Motor neuron (in vitro differentiated cells): ENCODE results near the gene MESD. TPM values are rescaled to one million over a fixed set of nuclear protein-coding genes. Genes with fewer than 3 reads are reported as not detected.
"Not testable (repeated sequence)": the region's sequence is repeated elsewhere in the genome, so short reads cannot be mapped to it uniquely, and the experiment has no call there.

Experiments
- ATAC-seq, 8 experiments: fragments of 200-7000 bp; cut with Tn5 transposase; replicated peaks in 6 of 8; 2 replicates each; pipeline ENCODE4 v1.8.0; 2021; ENCODE audit warnings: mild to moderate bottlenecking in 8 of 8, moderate library complexity in 8 of 8
- H3K27ac ChIP-seq, 2 donors: fragments of 250-450 bp; sonication (Bioruptor Pico); 2 replicates each; pipeline ENCODE4 v1.9.0; 2021; ENCODE audit warnings: antibody characterized with exemption in 2 of 2, mild to moderate bottlenecking in 2 of 2, moderate library complexity in 1 of 2
- H3K4me1 ChIP-seq, 2 donors: fragments of 250-450 bp; sonication (Bioruptor Pico); replicated peaks in 1 of 2; 2 replicates each; pipeline ENCODE4 v1.6.1; 2021; ENCODE audit warnings: antibody characterized with exemption in 2 of 2, mild to moderate bottlenecking in 2 of 2, moderate library complexity in 1 of 2
- H3K4me3 ChIP-seq, 5 donors: fragments of 250-450 bp; sonication (Bioruptor Pico); 2 replicates each; pipeline ENCODE4 v1.9.0; 2021; ENCODE audit warnings: antibody characterized with exemption in 5 of 5, mild to moderate bottlenecking in 5 of 5, moderate library complexity in 4 of 5
- WGBS, 10 experiments: fragments of 450-650 bp; shearing (Covaris generic); methylation state at CpG; one replicate each; pipeline ENCODE4 v1.0.0; 2022; 5-methylcytosine and 5-hydroxymethylcytosine counted together
- in situ Hi-C, 9 experiments: fragments of 400-800 bp; cut with MboI; loops; one replicate each; pipeline ENCODE4 v1.15.0; 2021; ENCODE audit warnings: low sequenced_read_pairs in 9 of 9, low pct_unique_long_range_greater_than_20kb in 2 of 9; ENCODE audit not compliant: unreplicated experiment in 9 of 9
- total RNA-seq, 8 experiments: library from RNA; unstranded; fragments of 300-600 nt; gene quantifications; 2 replicates each; pipeline versions ENCODE4 v1.2.3 to v1.2.4, GENCODE V29; 2022

MESD gene
- total RNA-seq, 8 experiments from 2014 or later: 9.7 to 83.2 (median 23.1) TPM

GRCh38 chr15:80966431-80967197 lies 23.0 kb downstream of the MESD start:
- no peak overlapping the region for H3K27ac ChIP-seq
- no peak overlapping the region for H3K4me3 ChIP-seq
- H3K4me1 ChIP-seq: no peaks in the 10 kb centered on the region
- in situ Hi-C loops: loop anchor here in 6 of 9 experiments (25.0 kb wide), 4 partner anchors 179 to 504 kb away; partner anchors contain the start of gene CEMIP (in 2 of the 6)
- WGBS, 10 experiments: 57 to 100% (median 93%) methylated on average over 1 to 4 of the region's 8 CpGs; no CpG with 5 or more reads in 3 of the 10 experiments
- no peak for ATAC-seq

DNA sequence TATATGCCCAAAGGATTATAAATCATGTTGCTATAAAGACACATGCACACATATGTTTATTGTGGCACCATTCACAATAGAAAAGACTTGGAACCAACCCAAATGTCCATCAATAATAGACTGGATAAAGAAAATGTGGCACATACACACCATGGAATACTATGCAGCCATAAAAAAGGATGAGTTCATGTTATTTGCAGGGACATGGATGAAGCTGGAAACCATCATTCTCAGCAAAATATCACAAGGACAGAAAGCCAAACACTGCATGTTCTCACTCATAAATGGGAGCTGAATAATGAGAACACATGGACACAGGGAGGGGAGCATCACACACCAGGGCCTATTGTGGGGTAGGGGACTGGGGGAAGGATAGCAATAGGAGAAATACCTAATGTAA lies 24.2 kb downstream of the MESD start:
- not testable (repeated sequence) for H3K4me3 ChIP-seq, H3K4me1 ChIP-seq, H3K27ac ChIP-seq, ATAC-seq
- in situ Hi-C loops: loop anchor here in 6 of 9 experiments (25.0 kb wide), 4 partner anchors 178 to 503 kb away; partner anchors contain the start of gene CEMIP (in 2 of the 6)

DNA sequence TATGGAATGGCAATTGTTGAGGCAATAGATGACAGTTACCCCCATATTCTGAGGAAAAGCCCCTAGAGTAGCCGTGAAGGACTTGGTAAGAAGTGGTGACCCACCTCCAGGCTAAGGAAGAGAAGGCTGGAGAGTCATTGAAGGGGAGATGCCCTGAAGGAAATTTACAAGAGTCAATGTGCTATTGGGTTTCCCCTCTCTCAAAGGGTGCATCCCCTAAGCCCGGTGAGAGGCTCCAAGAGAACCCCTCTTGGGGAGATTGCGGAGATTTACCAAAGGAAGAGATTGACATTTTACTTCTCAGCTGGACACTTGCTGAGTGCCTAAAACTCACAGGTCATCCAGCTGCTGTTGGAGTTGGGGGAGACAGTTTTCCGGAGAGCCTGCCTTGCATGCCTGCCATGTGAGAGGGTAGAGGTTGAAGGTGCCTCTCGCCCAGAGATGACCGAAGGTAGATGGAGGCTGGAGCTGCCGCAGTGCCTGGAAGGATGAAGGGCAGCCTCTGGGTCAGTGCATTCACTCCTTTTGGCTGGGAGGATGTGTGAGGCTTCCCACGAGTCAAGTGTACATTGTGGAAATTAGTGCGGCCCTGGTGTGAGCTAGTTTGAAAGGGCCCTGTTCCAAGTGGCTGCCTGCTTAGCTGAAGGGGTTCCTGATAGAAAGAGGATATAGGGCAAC lies 30.7 kb downstream of the MESD start:
- no peak overlapping the region for H3K27ac ChIP-seq
- in situ Hi-C loops: loop anchor here in 6 of 9 experiments (25.0 kb wide), 4 partner anchors 172 to 497 kb away; partner anchors contain the start of gene CEMIP (in 2 of the 6)
- peaks cover 0 to 5% of the 10 kb centered on the region in 2 donors for H3K4me1 ChIP-seq
- no peak overlapping the region for H3K4me3 ChIP-seq
- ATAC-seq: no peak
- WGBS, 10 experiments: 90 to 100% (median 100%) methylated on average over 1 to 7 of the region's 9 CpGs; no CpG with 5 or more reads in 2 of the 10 experiments

GRCh38 chr15:80957976-80958375 lies 31.6 kb downstream of the MESD start:
- Histone ChIP-seq H3K4me1 (peaks cover 0 to 5% of the 10 kb centered on the region in 2 donors), H3K4me3 (no peak overlapping the region), H3K27ac (no peak overlapping the region)
- peak in 2 of 8 experiments; percentile 9 to 24 for ATAC-seq
- in situ Hi-C loops: loop anchor here in 6 of 9 experiments (25.0 kb wide), 4 partner anchors 171 to 496 kb away; partner anchors contain the start of gene CEMIP (in 2 of the 6)
- WGBS, 10 experiments: 33 to 100% (median 89%) methylated on average over 1 to 2 of the region's 2 CpGs; no CpG with 5 or more reads in 2 of the 10 experiments

DNA sequence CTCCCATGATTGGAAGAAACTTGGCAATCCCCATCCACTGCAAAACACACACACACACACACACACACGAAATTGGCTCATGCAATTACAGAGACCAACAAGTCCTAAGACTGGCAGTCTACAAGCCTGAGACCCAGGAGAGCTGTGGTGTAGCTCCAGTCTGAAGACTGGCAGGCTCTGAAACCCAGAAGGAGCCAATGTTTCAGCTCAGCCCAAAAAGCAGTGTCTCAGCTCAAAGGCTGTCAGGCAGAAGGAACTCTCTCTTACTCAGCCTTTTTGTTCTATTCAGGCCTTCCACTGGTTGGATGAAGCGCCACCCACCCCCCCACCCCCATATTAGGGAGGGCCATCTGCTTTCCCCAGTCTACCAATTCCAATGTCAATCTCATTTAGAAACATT lies 32.1 kb downstream of the MESD start:
- peaks cover 0 to 5% of the 10 kb centered on the region in 2 donors for H3K4me1 ChIP-seq
- in situ Hi-C loops: loop anchor here in 6 of 9 experiments (25.0 kb wide), 4 partner anchors 170 to 495 kb away; partner anchors contain the start of gene CEMIP (in 2 of the 6)
- H3K27ac ChIP-seq: no peak overlapping the region
- H3K4me3 ChIP-seq: no peak overlapping the region
- peak in 2 of 8 experiments; percentile 16 to 25 for ATAC-seq
- WGBS, 10 experiments: 0 to 86% (median 70%) methylated on average over 1 of the region's 2 CpGs; no CpG with 5 or more reads in 6 of the 10 experiments

DNA sequence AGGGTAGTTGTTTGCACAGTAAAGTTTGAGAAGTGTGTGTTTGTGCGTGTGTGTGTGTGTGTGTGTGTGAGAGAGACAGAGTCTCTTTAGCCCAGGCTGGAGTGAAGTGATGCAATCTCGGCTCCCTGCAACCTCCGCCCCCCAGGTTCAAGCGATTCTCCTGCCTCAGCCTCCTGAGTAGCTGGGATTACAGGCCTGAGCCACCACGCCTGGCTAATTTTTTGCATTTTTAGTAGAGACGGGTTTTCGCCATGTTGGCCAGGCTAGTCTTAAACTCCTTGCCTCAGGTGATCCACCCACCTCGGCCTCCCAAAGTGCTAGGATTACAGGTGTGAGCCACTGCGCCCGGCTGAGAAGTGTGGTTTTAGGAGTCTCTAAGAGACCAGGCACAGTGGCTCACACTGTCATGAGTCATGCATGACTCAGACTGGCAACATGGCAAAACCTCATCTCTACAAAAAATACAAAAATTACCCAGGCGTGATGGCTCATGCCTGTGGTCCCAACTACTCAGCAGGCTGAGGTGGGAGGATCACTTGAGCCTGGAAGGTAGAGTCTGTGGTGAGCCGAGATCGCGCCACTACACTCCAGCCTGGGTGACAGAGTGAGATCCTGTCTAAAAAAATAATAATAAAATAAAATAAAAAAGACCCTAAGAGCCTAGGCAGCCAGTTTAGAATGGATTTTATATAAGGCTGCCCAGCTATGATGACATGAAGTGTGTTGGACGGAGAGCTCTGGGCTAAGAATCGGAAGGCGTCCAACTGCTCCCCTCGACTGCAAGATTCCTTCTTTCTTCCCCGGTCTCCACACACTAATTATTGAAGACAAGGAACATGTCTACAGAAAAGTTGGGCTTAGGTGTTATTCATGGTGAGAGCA lies 33.8 kb downstream of the MESD start:
- H3K4me3 ChIP-seq, H3K27ac ChIP-seq, H3K4me1 ChIP-seq: not testable (repeated sequence)
- 38 to 100% (median 97%) methylated on average over 2 to 11 of the region's 19 CpGs; no CpG with 5 or more reads in 1 of the 10 experiments for WGBS, 10 experiments
- peak in 7 of 8 experiments; percentile 24 to 97 (median 86) for ATAC-seq
- in situ Hi-C loops: loop anchor here in 6 of 9 experiments (25.0 kb wide), 4 partner anchors 169 to 494 kb away; partner anchors contain the start of gene CEMIP (in 2 of the 6)

DNA sequence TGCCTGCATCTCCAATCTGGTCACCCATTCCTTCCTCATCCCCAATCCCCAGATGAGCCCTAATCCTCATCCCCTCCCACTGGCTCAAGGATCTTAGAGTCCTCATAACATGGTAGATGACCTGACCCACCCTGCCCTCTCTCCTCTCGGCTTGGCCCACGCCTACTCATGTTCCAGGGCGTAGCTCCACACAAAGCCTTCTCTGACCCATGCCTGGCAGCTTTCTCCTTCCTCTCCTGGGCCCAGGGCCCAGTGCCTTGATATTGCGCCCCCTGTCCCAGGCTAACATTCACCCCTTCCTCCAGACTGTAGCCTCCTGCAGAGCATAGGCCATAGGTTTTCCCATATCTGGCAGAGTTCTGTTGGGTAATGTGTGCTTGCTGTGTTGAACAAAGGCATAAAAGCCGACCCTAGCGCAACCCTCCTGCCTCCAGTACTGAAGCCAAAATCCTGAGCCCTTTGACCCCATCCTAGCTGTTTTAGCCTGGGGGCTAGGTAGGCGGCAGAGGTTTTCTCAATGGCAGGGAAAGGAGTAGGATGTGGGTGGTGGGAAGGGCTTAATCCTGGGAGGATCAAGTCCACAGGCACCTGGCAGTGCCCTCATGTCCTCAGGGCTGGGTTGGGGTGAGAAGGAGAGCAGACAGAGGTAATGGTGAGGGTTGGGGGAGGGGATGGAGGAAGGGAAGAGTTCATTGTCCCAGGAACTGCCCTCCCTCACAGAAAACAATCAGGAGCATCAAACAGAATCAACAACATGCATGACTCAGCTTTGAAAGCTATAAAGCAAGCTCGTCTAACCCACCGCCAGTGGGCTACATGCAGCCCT lies 35.5 kb downstream of the MESD start:
- in situ Hi-C loops: loop anchor here in 6 of 9 experiments (25.0 kb wide), 4 partner anchors 167 to 492 kb away; partner anchors contain the start of gene CEMIP (in 2 of the 6)
- Histone ChIP-seq H3K4me3 (no peak overlapping the region), H3K27ac (no peak overlapping the region), H3K4me1 (peaks cover 0 to 5% of the 10 kb centered on the region in 2 donors)
- 10 to 100% (median 66%) methylated on average over 1 to 3 of the region's 9 CpGs; no CpG with 5 or more reads in 7 of the 10 experiments for WGBS, 10 experiments
- peak; percentile 9 to 68 (median 61) for ATAC-seq

DNA sequence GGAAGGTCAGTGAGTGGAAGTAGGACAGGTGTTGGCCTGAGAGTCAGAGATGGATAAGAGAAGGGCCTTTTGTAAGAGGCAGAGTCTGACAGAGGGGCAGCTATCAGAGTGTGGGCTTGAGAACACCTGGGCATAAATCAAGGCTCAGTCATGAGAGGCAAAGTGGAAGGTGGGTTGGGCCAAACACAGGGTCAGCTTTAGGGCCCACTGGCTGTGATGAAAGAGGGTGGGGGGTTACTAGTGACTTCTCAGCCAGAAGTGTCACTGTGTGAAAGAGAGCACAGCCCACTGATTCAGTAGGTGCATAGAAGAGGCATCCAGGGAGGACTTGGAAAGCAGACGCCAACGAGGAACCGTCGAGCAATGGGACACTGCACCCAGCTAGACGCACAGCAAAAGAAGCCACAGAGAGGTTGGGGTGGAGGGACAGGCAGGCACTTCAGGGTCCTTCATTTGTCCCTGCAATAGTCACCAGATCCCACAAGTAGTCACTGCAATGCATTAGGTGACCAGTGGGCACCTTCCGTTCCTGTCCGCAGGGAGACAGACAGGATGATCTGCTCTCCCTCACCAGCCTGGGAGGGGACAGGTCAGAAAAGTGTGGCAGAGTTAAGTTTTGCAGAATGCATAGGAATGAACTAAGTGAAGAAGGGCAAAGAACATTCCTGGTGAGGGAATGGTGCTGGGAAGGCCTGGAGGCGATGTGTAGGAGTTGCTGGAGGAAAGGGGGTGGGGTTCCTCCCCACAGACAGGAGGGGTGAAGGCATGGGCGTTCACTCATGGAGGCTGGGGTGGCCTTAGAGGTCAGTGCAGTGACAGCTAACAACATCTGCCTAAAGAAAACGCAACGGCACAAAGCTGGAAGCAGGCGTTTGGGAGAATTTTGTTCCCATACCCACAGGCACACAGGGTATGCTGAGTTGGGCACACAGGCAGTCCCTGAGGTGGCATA lies 36.3 kb downstream of the MESD start:
- Histone ChIP-seq H3K27ac (no peak overlapping the region), H3K4me3 (no peak overlapping the region), H3K4me1 (peaks cover 0 to 5% of the 10 kb centered on the region in 2 donors)
- WGBS, 10 experiments: 86 to 100% (median 100%) methylated on average over 1 to 5 of the region's 12 CpGs; no CpG with 5 or more reads in 3 of the 10 experiments
- peak in 3 of 8 experiments; percentile 29 to 59 (median 47) for ATAC-seq
- in situ Hi-C loops: loop anchor here in 6 of 9 experiments (25.0 kb wide), 4 partner anchors 166 to 491 kb away; partner anchors contain the start of gene CEMIP (in 2 of the 6)

DNA sequence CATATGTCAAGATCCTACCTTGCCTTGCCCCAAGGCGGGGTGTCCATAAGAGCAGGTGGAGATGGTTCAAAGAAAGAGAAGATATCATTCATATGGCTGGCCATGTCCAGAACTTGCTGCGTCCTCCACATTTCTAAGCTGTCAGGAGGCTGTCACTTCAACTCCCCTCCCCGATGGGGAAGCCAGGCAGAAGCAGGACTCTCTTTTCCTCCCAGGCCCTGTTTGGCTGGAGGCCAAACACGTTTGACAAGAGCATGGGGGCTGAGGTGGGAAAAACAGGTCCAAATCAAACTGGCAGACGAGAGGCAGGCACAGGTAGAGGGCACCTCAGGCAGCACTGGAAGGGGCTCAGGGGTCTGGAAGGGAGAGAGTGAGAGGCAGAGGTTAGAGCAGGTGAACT lies 37.7 kb downstream of the MESD start:
- in situ Hi-C loops: loop anchor here in 6 of 9 experiments (25.0 kb wide), 4 partner anchors 165 to 490 kb away; partner anchors contain the start of gene CEMIP (in 2 of the 6)
- WGBS, 10 experiments: 63 to 100% (median 90%) methylated on average over 1 to 5 of the region's 5 CpGs; no CpG with 5 or more reads in 3 of the 10 experiments
- Histone ChIP-seq H3K4me3 (no peak overlapping the region), H3K4me1 (peaks cover 0 to 5% of the 10 kb centered on the region in 2 donors), H3K27ac (no peak overlapping the region)
- no peak for ATAC-seq

DNA sequence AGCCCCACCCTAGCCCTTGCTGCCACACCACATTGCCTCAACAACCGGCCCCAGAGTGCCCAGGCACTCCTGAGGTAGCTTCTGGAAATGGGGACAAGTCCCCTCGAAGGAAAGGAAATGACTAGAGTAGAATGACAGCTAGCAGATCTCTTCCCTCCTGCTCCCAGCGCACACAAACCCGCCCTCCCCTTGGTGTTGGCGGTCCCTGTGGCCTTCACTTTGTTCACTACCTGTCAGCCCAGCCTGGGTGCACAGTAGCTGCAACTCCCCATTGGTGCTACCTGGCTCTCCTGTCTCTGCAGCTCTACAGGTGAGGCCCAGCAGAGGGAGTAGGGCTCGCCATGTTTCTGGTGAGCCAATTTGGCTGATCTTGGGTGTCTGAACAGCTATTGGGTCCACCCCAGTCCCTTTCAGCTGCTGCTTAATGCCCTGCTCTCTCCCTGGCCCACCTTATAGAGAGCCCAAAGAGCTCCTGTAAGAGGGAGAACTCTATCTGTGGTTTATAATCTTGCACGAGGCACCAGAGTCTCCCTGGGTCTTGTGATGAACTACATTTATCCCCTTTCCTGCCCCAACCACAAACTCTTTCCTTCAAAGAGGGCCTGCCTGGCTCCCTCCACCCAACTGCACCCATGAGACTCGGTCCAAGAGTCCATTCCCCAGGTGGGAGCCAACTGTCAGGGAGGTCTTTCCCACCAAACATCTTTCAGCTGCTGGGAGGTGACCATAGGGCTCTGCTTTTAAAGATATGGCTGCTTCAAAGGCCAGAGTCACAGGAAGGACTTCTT lies 39.1 kb downstream of the MESD start:
- 77 to 100% (median 92%) methylated on average over 1 to 3 of the region's 8 CpGs; no CpG with 5 or more reads in 4 of the 10 experiments for WGBS, 10 experiments
- in situ Hi-C loops: loop anchor here in 6 of 9 experiments (25.0 kb wide), 4 partner anchors 163 to 488 kb away; partner anchors contain the start of gene CEMIP (in 2 of the 6)
- peaks cover 0 to 5% of the 10 kb centered on the region in 2 donors for H3K4me1 ChIP-seq
- H3K27ac ChIP-seq: no peak overlapping the region
- no peak for ATAC-seq
- no peak overlapping the region for H3K4me3 ChIP-seq
